ENCODE data around the gene TAF3.
A peak's percentile ranks its signal among the peaks of the same experiment; 100 is the strongest.

Gene TAF3

GRCh38 chr10:8048281-8049008 lies 230.1 kb downstream of the TAF3 start:
- 5% methylated on average over 18 of the region's 29 CpGs for WGBS (ENCODE audit: insufficient coverage)
- DNase-seq, result peak; percentile 65 to 91 (median 89)
- no peak overlapping the region for H3K4me3 ChIP-seq (ENCODE audit: control insufficient read depth in 1 of 7, extremely low read depth in 1 of 7, insufficient read depth in 4 of 7, low read depth in 2 of 7, low read length in 6 of 7)
- H3K9me3 ChIP-seq (ENCODE audit: control extremely low read depth in 1 of 5, control insufficient read depth in 4 of 5, insufficient read depth in 2 of 5, low read depth in 1 of 5, low read length in 4 of 5), result no peaks in the 10 kb centered on the region
- H3K27ac ChIP-seq (ENCODE audit: insufficient read depth in 1 of 2, low read depth in 1 of 2, low read length in 2 of 2, poor library complexity in 1 of 2, severe bottlenecking in 2 of 2), result no peak overlapping the region
- peaks cover 0 to 71% (median 62%) of the 10 kb centered on the region in 4 experiments for H3K4me1 ChIP-seq (ENCODE audit: control extremely low read depth in 1 of 4, control insufficient read depth in 4 of 4, insufficient read depth in 4 of 4, low read length in 3 of 4)
- CTCF ChIA-PET, result interaction anchor here (1.0 to 2.0 kb wide), 4 partner anchors 11 to 44 kb away, joined by 3 to 6 read pairs (median 4); no protein-coding TSS in a partner anchor
- peaks cover 7 to 96% (median 56%) of the 10 kb centered on the region in 5 experiments for H3K27me3 ChIP-seq (replicated peaks in 2 of 5; ENCODE audit: control insufficient read depth in 4 of 5, insufficient read depth in 5 of 5, low read length in 4 of 5)
- POLR2A ChIA-PET, result no interaction called here
- H3K36me3 ChIP-seq (ENCODE audit: control insufficient read depth in 4 of 4, insufficient read depth in 4 of 4, low read length in 3 of 4), result no peaks in the 10 kb centered on the region

GRCh38 chr10:8049045-8049864 lies 230.9 kb downstream of the TAF3 start:
- ChIA-PET POLR2A (no interaction called here), CTCF (interaction anchor here (1.0 to 1.6 kb wide), 3 partner anchors 10 to 43 kb away, joined by 3 to 4 read pairs (median 3); no protein-coding TSS in a partner anchor)
- Histone ChIP-seq H3K27ac (ENCODE audit: insufficient read depth in 1 of 2, low read depth in 1 of 2, low read length in 2 of 2, poor library complexity in 1 of 2, severe bottlenecking in 2 of 2) (no peak overlapping the region), H3K36me3 (ENCODE audit: control insufficient read depth in 4 of 4, insufficient read depth in 4 of 4, low read length in 3 of 4) (no peaks in the 10 kb centered on the region), H3K4me1 (ENCODE audit: control extremely low read depth in 1 of 4, control insufficient read depth in 4 of 4, insufficient read depth in 4 of 4, low read length in 3 of 4) (peaks cover 2 to 72% (median 63%) of the 10 kb centered on the region in 4 experiments), H3K4me3 (ENCODE audit: control insufficient read depth in 1 of 7, extremely low read depth in 1 of 7, insufficient read depth in 4 of 7, low read depth in 2 of 7, low read length in 6 of 7) (peak overlapping the region in 5 of 7 experiments; percentile 43 to 58 (median 50)), H3K27me3 (replicated peaks in 2 of 5; ENCODE audit: control insufficient read depth in 4 of 5, insufficient read depth in 5 of 5, low read length in 4 of 5) (peaks cover 7 to 96% (median 54%) of the 10 kb centered on the region in 5 experiments), H3K9me3 (ENCODE audit: control extremely low read depth in 1 of 5, control insufficient read depth in 4 of 5, insufficient read depth in 2 of 5, low read depth in 1 of 5, low read length in 4 of 5) (no peaks in the 10 kb centered on the region)
- 2% methylated on average over 37 of the region's 51 CpGs for WGBS (ENCODE audit: insufficient coverage)
- DNase-seq, result no peak

- peak overlapping the region in 5 of 7 experiments; percentile 43 to 58 (median 50) for H3K4me3 ChIP-seq (ENCODE audit: control insufficient read depth in 1 of 7, extremely low read depth in 1 of 7, insufficient read depth in 4 of 7, low read depth in 2 of 7, low read length in 6 of 7)
- no peaks in the 10 kb centered on the region for H3K9me3 ChIP-seq (ENCODE audit: control extremely low read depth in 1 of 5, control insufficient read depth in 4 of 5, insufficient read depth in 2 of 5, low read depth in 1 of 5, low read length in 4 of 5)
- no peak overlapping the region for H3K27ac ChIP-seq (ENCODE audit: insufficient read depth in 1 of 2, low read depth in 1 of 2, low read length in 2 of 2, poor library complexity in 1 of 2, severe bottlenecking in 2 of 2)
- H3K36me3 ChIP-seq (ENCODE audit: control insufficient read depth in 4 of 4, insufficient read depth in 4 of 4, low read length in 3 of 4), result no peaks in the 10 kb centered on the region
- under 1% methylated on average over 54 of the region's 68 CpGs for WGBS (ENCODE audit: insufficient coverage)
- peaks cover 2 to 69% (median 62%) of the 10 kb centered on the region in 4 experiments for H3K4me1 ChIP-seq (ENCODE audit: control extremely low read depth in 1 of 4, control insufficient read depth in 4 of 4, insufficient read depth in 4 of 4, low read length in 3 of 4)
- H3K27me3 ChIP-seq (replicated peaks in 2 of 5; ENCODE audit: control insufficient read depth in 4 of 5, insufficient read depth in 5 of 5, low read length in 4 of 5), result peaks cover 7 to 94% (median 49%) of the 10 kb centered on the region in 5 experiments
- ChIA-PET POLR2A (no interaction called here), CTCF (interaction anchor here (1.0 kb wide), 1 partner anchor 42 kb away, joined by 3 read pairs; no protein-coding TSS in a partner anchor)
- DNase-seq, result no peak
Measured at GRCh38 chr10:8049865-8050555, 231.7 kb downstream of the TAF3 start.

- Histone ChIP-seq H3K4me1 (ENCODE audit: control extremely low read depth in 1 of 4, control insufficient read depth in 4 of 4, insufficient read depth in 4 of 4, low read length in 3 of 4) (peaks cover 2 to 69% (median 62%) of the 10 kb centered on the region in 4 experiments), H3K4me3 (ENCODE audit: control insufficient read depth in 1 of 7, extremely low read depth in 1 of 7, insufficient read depth in 4 of 7, low read depth in 2 of 7, low read length in 6 of 7) (peak overlapping the region in 5 of 7 experiments; percentile 38 to 58 (median 50)), H3K9me3 (ENCODE audit: control extremely low read depth in 1 of 5, control insufficient read depth in 4 of 5, insufficient read depth in 2 of 5, low read depth in 1 of 5, low read length in 4 of 5) (no peaks in the 10 kb centered on the region), H3K27ac (ENCODE audit: insufficient read depth in 1 of 2, low read depth in 1 of 2, low read length in 2 of 2, poor library complexity in 1 of 2, severe bottlenecking in 2 of 2) (no peak overlapping the region), H3K27me3 (replicated peaks in 2 of 5; ENCODE audit: control insufficient read depth in 4 of 5, insufficient read depth in 5 of 5, low read length in 4 of 5) (peaks cover 5 to 93% (median 48%) of the 10 kb centered on the region in 5 experiments), H3K36me3 (ENCODE audit: control insufficient read depth in 4 of 4, insufficient read depth in 4 of 4, low read length in 3 of 4) (no peaks in the 10 kb centered on the region)
- ChIA-PET POLR2A (no interaction called here), CTCF (no interaction called here)
- DNase-seq, result peak in 2 of 3 donors; percentile 51 to 61
- WGBS (ENCODE audit: insufficient coverage), result 0% methylated on average over 53 of the region's 60 CpGs
Measured at GRCh38 chr10:8050556-8051108, 232.3 kb downstream of the TAF3 start.

GRCh38 chr10:8051109-8051821 lies 233.0 kb downstream of the TAF3 start:
- Histone ChIP-seq H3K27ac (ENCODE audit: insufficient read depth in 1 of 2, low read depth in 1 of 2, low read length in 2 of 2, poor library complexity in 1 of 2, severe bottlenecking in 2 of 2) (no peak overlapping the region), H3K9me3 (ENCODE audit: control extremely low read depth in 1 of 5, control insufficient read depth in 4 of 5, insufficient read depth in 2 of 5, low read depth in 1 of 5, low read length in 4 of 5) (no peaks in the 10 kb centered on the region), H3K27me3 (replicated peaks in 2 of 5; ENCODE audit: control insufficient read depth in 4 of 5, insufficient read depth in 5 of 5, low read length in 4 of 5) (peaks cover 4 to 90% (median 44%) of the 10 kb centered on the region in 5 experiments), H3K4me1 (ENCODE audit: control extremely low read depth in 1 of 4, control insufficient read depth in 4 of 4, insufficient read depth in 4 of 4, low read length in 3 of 4) (peaks cover 2 to 73% (median 66%) of the 10 kb centered on the region in 4 experiments), H3K4me3 (ENCODE audit: control insufficient read depth in 1 of 7, extremely low read depth in 1 of 7, insufficient read depth in 4 of 7, low read depth in 2 of 7, low read length in 6 of 7) (peak overlapping the region in 2 of 7 experiments; percentile 26 to 56), H3K36me3 (ENCODE audit: control insufficient read depth in 4 of 4, insufficient read depth in 4 of 4, low read length in 3 of 4) (no peaks in the 10 kb centered on the region)
- DNase-seq, result no peak
- 4% methylated on average over 43 of the region's 52 CpGs for WGBS (ENCODE audit: insufficient coverage)
- CTCF ChIA-PET, result no interaction called here
- POLR2A ChIA-PET, result no interaction called here

GRCh38 chr10:8051851-8052257 lies 233.5 kb downstream of the TAF3 start:
- DNase-seq, result no peak
- ChIA-PET POLR2A (no interaction called here), CTCF (interaction anchor here (1.1 to 1.6 kb wide), 3 partner anchors 9 to 424 kb away, joined by 3 to 10 read pairs (median 4); no protein-coding TSS in a partner anchor)
- H3K9me3 ChIP-seq (ENCODE audit: control extremely low read depth in 1 of 5, control insufficient read depth in 4 of 5, insufficient read depth in 2 of 5, low read depth in 1 of 5, low read length in 4 of 5), result no peaks in the 10 kb centered on the region
- no peaks in the 10 kb centered on the region for H3K36me3 ChIP-seq (ENCODE audit: control insufficient read depth in 4 of 4, insufficient read depth in 4 of 4, low read length in 3 of 4)
- no peak overlapping the region for H3K27ac ChIP-seq (ENCODE audit: insufficient read depth in 1 of 2, low read depth in 1 of 2, low read length in 2 of 2, poor library complexity in 1 of 2, severe bottlenecking in 2 of 2)
- H3K27me3 ChIP-seq (replicated peaks in 2 of 5; ENCODE audit: control insufficient read depth in 4 of 5, insufficient read depth in 5 of 5, low read length in 4 of 5), result peaks cover 4 to 84% (median 38%) of the 10 kb centered on the region in 5 experiments
- WGBS (ENCODE audit: insufficient coverage), result under 1% methylated on average over 23 of the region's 29 CpGs
- no peak overlapping the region for H3K4me3 ChIP-seq (ENCODE audit: control insufficient read depth in 1 of 7, extremely low read depth in 1 of 7, insufficient read depth in 4 of 7, low read depth in 2 of 7, low read length in 6 of 7)
- peaks cover 5 to 79% (median 69%) of the 10 kb centered on the region in 4 experiments for H3K4me1 ChIP-seq (ENCODE audit: control extremely low read depth in 1 of 4, control insufficient read depth in 4 of 4, insufficient read depth in 4 of 4, low read length in 3 of 4)
